ENCODE data around the gene DGKE.

DNA sequence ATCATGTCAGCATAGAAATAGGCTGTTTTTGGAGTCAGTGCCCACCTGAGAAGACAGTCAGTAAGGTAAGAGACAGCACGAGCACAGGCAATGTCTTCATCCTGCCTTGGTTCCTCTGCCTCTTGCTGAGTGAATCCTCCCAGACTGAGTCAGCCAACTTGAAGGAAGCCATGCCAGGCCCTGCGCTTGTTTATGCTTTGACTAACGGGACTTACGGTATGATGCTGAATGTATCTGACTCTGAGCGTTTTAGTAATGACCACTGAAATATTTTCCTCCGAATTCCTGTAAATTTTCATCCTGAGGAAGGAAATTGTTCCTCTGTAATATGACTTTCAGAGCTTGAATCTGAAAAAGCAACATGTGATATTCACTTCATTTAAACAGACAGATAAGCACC lies 18.2 kb upstream of the DGKE start:
- TF ChIP-seq, protein P1, sequence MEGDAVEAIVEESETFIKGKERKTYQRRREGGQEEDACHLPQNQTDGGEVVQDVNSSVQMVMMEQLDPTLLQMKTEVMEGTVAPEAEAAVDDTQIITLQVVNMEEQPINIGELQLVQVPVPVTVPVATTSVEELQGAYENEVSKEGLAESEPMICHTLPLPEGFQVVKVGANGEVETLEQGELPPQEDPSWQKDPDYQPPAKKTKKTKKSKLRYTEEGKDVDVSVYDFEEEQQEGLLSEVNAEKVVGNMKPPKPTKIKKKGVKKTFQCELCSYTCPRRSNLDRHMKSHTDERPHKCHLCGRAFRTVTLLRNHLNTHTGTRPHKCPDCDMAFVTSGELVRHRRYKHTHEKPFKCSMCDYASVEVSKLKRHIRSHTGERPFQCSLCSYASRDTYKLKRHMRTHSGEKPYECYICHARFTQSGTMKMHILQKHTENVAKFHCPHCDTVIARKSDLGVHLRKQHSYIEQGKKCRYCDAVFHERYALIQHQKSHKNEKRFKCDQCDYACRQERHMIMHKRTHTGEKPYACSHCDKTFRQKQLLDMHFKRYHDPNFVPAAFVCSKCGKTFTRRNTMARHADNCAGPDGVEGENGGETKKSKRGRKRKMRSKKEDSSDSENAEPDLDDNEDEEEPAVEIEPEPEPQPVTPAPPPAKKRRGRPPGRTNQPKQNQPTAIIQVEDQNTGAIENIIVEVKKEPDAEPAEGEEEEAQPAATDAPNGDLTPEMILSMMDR (IDR thresholded peaks at IDR 0.05; ENCODE audit: low read length): no peak
- TF ChIP-seq EZH2phosphoT487 (IDR thresholded peaks at IDR 0.05; ENCODE audit: low read length) (no peak), EZH2 (optimal IDR thresholded peaks at IDR 0.05; ENCODE audit: low read depth, low read length) (no peak)

Data from MM.1S (cell line).